Hematopoietic multipotent progenitor cell treated with erythropoietin and hydrocortisone succinate and interleukin-3 and kit ligand, for 17 days (in vitro differentiated cells): ENCODE results near the gene TMCO4.

ENCODE experiments used
- DNase-seq: peaks from one replicate; pipeline ENCODE4 v3.0.0-alpha.2; 2015; ENCODE audit warnings: low spot score

The TMCO4 gene

DNA sequence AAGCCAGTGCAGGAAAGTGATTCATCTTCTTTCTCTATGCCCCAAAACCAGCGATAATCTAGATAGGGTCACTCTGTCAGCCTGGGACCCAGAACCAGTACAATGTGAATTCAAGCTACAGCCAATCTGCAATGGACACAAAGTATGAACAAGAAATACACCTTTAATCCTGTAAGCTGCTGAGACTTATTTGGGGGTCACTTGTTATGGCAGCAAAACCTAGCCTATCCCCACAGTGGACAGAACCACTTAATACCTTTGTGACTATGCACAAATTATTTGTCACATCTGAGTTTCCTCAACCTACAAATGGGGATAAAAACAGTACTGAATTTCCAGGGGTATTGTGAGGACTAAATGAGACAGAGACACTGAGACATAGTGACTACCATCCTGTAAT lies 50.0 kb downstream of the TMCO4 start:
- DNase-seq = no peak

- no peak for DNase-seq
These were observed 52.0 kb downstream of the TMCO4 start for GRCh38 chr1:19747761-19748160.

DNA sequence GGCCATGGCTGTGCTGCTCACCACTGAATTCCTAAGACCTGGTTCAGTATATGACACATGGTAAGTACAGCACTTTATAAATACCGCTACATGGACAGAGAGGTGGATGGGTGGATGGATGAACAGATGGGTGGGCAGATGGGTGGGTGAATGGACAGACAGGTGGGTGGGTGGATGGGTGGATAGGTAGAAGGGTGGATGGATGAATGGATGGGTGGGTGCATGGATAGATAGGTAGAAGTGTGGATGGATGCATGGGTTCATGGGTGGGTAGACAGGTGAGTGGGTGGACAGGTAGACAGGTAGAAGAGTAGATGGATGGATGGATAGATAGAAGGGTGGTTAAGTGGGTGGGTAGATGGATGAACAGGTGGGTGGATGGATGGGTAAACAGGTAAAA lies 54.8 kb downstream of the TMCO4 start:
- no peak for DNase-seq

GRCh38 chr1:19744335-19744743 lies 55.4 kb downstream of the TMCO4 start:
- no peak for DNase-seq

DNA sequence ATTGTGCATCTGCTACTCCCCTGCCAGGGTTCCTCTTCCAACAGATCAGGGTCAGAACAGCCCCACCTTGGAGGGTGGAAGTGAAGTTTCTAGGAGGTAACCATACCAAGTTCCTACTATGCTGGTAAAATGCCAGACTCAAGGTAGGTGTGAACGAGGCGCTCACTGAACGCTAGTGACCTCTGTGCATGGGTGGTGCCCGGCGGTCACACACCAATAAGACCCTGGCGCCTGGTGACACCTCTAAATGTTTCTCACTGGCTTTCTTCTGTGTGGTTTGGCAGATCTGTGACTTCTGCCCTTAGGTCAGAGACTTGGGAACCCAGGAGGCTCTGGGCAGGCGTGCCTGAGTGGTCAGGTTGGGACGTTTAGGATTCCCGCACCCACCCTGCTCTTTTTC lies 55.9 kb downstream of the TMCO4 start:
- no peak for DNase-seq

DNA sequence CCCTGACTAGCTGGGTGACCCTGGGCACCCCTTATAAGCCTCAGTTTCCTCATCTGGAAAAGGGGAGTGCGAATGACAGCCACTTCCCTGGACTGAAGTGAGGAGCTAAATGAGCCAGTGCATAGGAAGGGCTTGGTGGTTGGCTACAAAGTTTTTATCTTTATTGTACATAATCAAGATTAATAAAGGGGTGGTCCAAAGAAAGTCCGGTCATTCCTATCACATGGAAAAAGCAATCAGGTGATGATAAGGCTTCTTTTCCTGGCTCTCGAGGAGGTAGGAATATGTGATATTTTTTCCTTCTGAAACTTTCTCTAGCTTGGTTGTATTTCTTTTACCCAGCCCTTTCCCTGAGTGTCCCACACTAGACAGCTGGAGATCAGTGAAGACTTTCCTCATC lies 56.5 kb downstream of the TMCO4 start:
- DNase-seq = no peak

GRCh38 chr1:19739628-19740027 lies 60.1 kb downstream of the TMCO4 start:
- no peak for DNase-seq

DNA sequence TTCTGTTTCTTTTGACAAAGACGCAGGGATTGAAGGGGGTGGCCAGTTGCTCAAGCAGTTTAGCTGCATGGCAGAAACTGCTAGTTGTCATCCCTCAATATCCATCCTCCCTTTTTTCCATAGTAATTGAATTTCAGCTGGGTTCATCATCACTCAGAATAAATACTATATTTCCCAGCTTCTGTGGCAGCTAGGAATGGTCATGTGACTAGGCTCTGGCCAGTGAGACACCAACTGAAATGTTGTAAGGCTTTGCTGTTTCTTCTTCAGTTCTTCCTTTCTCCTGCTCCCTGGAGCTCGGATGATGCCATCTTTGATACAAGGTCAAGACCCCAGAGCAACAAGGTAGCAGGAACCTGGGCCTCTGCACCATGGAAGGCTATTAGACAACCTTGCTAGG lies 61.0 kb downstream of the TMCO4 start:
- DNase-seq = no peak

DNA sequence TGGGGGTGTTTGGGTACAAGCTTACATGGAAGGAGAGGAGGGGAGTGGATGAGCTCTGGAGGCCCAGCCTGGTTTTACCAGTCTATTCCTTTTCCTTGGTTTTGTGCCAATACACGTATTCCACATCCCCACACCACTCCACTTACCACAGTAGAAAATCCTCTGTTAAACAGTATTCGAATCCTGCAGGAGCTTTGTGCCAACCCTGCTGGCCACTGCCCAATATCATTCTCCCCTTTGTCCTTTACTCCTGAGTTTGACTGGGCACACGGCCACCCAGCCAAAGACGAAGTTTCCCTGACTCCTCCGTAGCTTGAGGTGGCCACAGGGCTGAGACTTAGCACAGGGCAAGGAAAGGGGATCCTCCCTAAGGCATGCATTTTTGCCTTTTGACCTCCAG lies 61.6 kb downstream of the TMCO4 start:
- DNase-seq = no peak

DNA sequence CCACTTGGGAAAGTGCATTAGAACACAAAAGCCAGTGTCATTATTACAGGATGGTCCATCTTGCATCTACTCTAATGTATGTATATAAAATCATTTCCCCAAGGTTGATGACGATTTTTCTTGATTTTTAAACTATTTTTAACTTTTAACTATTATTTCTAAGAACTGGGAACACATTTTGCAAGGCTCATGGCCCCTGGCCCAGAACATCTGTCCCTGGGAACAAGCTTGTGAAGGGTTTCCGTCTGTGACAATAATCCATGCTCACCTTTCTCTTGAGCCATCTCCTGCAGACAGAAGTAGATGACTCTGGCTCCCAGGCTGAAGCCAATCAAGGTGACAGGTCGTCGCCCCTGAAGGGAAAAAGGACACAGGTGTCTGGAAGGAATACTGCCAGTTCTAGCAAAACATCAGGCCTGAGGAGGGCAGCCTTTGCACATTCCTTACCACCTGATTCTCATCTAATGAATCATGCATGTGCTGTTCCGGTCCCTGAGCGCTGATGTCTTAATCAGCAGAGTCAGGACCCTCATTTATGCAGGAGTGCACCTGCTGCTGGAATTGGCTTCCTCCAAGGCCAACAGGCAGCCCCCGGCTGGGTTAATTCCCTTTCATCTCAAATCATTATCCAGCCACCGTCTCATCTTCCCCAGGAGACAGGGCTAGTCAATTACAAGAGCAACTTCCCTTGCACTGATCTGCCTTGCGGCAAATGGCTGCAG lies 62.5 kb downstream of the TMCO4 start:
- DNase-seq = no peak

- no peak for DNase-seq
These were observed 64.1 kb downstream of the TMCO4 start for GRCh38 chr1:19735440-19736127.

GRCh38 chr1:19734472-19734999 lies 65.2 kb downstream of the TMCO4 start:
- no peak for DNase-seq

GRCh38 chr1:19734056-19734455 lies 65.7 kb downstream of the TMCO4 start:
- DNase-seq = no peak

DNA sequence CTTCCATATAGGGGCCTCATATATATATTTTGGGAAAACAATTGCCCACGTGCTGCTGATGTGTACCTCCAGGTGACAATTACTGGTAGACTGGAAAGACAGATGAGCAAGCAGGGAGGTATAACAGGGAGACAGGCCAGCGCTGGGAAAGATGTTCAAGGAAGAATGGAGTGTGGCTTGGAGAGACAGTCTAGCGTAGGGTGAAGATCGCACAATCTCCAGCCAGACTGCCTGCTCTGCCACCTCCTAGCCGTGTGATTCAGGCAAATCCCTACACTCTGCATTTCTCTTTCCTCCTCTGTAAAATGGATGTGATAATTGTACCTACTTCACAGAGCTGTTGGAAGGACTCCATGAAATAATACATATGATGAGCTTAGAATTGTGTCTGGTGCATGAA lies 66.1 kb downstream of the TMCO4 start:
- no peak for DNase-seq

DNA sequence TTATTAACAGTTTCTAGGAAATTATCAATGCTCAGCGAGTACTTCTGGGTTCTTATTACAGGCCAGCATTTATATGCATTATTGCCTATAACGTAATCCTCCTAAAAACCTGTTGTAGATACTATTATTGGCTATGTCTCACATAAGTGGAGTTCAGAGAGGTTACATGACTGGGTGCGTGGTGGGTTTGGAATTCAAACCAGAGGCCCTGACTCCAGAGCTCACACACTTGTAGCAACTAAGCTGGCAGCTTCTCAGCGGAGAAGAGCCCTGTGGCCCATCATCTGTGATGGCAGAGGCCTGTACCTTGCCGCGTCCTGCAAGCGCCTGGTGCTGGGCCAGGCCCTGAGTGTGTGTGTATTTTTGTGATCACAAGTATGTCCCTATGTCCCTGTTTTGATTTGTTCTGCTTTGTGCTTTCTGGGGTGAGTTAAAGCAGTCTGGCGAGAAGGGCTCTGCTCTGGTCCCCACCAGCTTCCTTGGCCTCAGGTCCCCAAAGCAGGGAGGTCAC lies 68.3 kb downstream of the TMCO4 start:
- DNase-seq = no peak

DNA sequence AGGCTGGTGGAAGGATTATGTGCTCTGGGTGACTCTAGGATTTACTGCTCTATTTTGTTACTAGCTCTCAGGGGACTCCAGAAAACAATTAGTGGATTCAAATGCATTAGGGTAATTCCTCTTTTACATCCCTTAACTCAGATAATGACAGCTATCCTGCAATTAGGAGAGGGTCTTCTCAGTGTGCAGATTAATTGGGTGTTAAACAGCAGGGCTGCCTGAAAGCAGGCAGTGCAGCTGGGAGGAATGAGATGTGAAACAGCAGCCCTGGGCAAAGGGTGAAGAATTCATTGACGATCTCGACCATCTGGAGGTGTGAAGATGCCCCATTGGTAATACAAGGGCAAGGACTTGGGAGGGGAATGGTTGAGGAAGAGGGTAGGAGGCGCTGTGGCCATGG lies 68.9 kb downstream of the TMCO4 start:
- DNase-seq = no peak

DNA sequence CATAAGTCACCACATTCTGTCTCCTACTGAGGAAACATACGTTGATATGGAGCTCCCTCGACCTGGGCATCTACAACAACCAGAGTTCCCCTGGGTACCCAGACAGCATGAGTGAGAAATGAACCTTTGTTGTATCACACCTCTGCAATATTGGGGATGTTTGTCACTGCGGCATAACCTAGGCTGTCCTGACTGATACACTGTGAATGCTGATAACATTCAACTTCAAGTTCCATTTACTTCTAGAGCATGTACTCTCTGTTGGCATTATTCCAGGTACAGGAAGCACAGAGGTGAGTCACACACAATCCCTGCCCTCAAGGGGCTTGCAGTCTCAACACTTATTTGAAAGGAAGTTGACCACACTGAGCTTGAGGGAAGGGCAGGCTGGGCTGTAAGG lies 69.5 kb downstream of the TMCO4 start:
- DNase-seq = no peak

GRCh38 chr1:19728413-19729145 lies 71.1 kb downstream of the TMCO4 start:
- DNase-seq = no peak

GRCh38 chr1:19725606-19726005 lies 74.1 kb downstream of the TMCO4 start:
- no peak for DNase-seq

DNA sequence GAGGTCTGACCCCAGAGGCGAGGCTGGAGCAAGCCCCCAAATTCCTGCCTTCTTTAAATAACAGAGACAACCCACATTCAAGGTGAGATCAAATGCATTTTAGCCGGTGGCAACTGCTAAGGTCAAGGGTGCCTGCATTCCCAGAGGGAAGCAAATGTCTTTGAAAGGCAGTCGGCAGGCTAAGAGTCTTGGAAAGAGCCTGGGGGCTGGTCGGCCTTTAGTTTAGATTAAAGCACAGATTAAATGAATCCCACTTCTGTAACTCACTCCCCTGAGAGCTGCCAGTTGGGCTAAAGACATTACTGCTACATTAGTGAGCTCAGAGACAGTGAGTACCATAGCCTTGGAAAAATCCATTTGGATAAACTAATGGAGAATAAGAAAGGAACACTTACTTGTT lies 75.8 kb downstream of the TMCO4 start:
- DNase-seq = no peak

GRCh38 chr1:19720973-19721372 lies 78.7 kb downstream of the TMCO4 start:
- DNase-seq = no peak

- no peak for DNase-seq
These were observed 79.5 kb downstream of the TMCO4 start for GRCh38 chr1:19720174-19720573.

DNA sequence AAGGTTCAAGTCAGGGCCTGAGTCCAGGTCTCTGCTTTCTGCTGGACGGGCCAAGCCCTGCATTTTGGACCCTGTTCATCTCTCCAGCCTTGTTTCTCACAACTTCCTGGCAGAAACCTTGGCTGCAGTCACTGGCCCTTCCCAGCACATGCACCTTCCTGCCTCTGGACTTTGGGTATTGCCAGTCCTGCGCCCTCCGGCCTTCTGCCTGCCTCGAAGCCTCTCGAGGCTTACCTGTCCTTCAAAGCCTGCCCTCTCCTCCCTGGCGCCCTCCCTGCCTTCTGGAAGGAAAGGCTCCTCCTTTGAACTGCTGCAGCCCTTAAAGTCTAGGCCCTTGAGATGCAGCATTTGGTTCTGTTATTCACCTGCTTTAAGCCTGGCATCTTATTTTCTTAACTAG lies 82.2 kb downstream of the TMCO4 start:
- no peak for DNase-seq
